K562 (cell line): Measurements from ENCODE around the gene COMTD1.

ENCODE experiments used
- CBX8 ChIP-seq: fragments of 200-600 bp; sonication (generic); IDR thresholded peaks from 2 replicates; pipeline ENCODE4 v1.6.1; 2012; ENCODE audit warnings: borderline replicate concordance, mixed run types, low read depth, mild to moderate bottlenecking, moderate library complexity, mixed read lengths, low read length, control low read depth, inconsistent platforms; ENCODE audit not compliant: poor library complexity, severe bottlenecking; ENCODE audit errors: extremely low read depth
- NBN ChIP-seq: fragments of 450-650 bp; IDR thresholded peaks from 2 replicates; pipeline ENCODE4 v1.6.1; 2016; ENCODE audit warnings: low read depth, mild to moderate bottlenecking
- TF ChIP-seq, protein P1 (sequence below), 3 experiments: IDR thresholded peaks in 2 of 3; conservative IDR thresholded peaks in 1 of 3; 2 replicates each; pipeline ENCODE4 v1.5.1; 2011 to 2012; ENCODE audit warnings: low read length in 3 of 3, mild to moderate bottlenecking in 3 of 3, control low read depth in 2 of 3, improper control_type of control experiment in 1 of 3, inconsistent platforms in 1 of 3, low read depth in 1 of 3, mixed read lengths in 1 of 3, moderate library complexity in 1 of 3; ENCODE audit not compliant: insufficient read depth in 2 of 3

DNA sequence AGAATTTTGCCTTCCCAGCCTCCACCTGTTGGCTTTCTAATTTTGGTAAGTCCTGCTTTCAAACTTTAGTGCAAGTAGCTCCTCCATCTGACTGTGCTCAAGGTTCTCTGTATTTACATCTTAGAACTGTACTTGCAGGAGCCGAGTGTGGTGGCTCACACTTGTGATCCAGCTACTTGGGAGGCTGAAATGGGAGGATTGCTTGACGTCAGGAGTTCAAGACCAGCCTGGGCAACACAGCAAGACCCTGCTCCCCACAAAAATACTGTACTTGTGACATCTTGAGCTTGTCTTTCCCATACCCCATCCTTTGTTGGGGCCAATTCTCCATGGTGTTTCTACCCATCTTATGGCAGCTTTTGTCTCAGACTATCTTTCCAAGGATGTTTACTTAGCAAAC, 29.8 kb downstream of the COMTD1 start:
- TF ChIP-seq, protein P1, sequence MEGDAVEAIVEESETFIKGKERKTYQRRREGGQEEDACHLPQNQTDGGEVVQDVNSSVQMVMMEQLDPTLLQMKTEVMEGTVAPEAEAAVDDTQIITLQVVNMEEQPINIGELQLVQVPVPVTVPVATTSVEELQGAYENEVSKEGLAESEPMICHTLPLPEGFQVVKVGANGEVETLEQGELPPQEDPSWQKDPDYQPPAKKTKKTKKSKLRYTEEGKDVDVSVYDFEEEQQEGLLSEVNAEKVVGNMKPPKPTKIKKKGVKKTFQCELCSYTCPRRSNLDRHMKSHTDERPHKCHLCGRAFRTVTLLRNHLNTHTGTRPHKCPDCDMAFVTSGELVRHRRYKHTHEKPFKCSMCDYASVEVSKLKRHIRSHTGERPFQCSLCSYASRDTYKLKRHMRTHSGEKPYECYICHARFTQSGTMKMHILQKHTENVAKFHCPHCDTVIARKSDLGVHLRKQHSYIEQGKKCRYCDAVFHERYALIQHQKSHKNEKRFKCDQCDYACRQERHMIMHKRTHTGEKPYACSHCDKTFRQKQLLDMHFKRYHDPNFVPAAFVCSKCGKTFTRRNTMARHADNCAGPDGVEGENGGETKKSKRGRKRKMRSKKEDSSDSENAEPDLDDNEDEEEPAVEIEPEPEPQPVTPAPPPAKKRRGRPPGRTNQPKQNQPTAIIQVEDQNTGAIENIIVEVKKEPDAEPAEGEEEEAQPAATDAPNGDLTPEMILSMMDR (IDR thresholded peaks at IDR 0.05 in 2 of 3, conservative IDR thresholded peaks at IDR 0.05 in 1 of 3; ENCODE audit: insufficient read depth in 2 of 3, low read depth in 1 of 3, low read length in 3 of 3) = no peak
- TF ChIP-seq NBN = no peak
- no peak for TF ChIP-seq CBX8
